H1 (cell line): Measurements from ENCODE around the gene PTPRE. TPM values are rescaled to one million over a fixed set of nuclear protein-coding genes. Genes with fewer than 3 reads are reported as not detected.
A peak's percentile ranks its signal among the peaks of the same experiment; 100 is the strongest.

Experiments
- CTCF ChIA-PET: fragments of 300-600 bp; sonication (Branson Sonifier 250); formaldehyde crosslinking; loops from one replicate; lab custom pipeline; 2021; ENCODE audit not compliant: partially characterized antibody; lab: Charles Lee
- POLR2A ChIA-PET: fragments of 300-600 bp; sonication (Branson Sonifier 250); formaldehyde crosslinking; loops from one replicate; lab custom pipeline; 2021; ENCODE audit warnings: inconsistent platforms; ENCODE audit not compliant: partially characterized antibody; lab: Charles Lee
- DNase-seq, 2 experiments: peaks; one replicate each; pipeline versions ENCODE4 v3.0.0 to v3.0.0-alpha.2; 2010 to 2022; ENCODE audit warnings: low spot score in 2 of 2, low read depth in 1 of 2, mixed read lengths in 1 of 2
- FAIRE-seq: peaks from 2 replicates; lab custom pipeline; 2011; peaks lifted over from hg19 to GRCh38; lab: Jason Lieb, UNC
- H2AFZ ChIP-seq: 2 replicates; pipeline ENCODE4 v1.8.1; 2012; ENCODE audit warnings: low read length, inconsistent platforms
- H2AK5ac ChIP-seq: 2 replicates; pipeline ENCODE4 v1.6.1; 2013; ENCODE audit warnings: low read depth, low read length
- H2BK120ac ChIP-seq: replicated peaks from 2 replicates; pipeline ENCODE3; 2013; ENCODE audit warnings: low read depth, low read length, inconsistent platforms
- H2BK12ac ChIP-seq: 2 replicates; pipeline ENCODE4 v1.6.1; 2013; ENCODE audit warnings: low read depth, low read length
- H2BK15ac ChIP-seq: 2 replicates; pipeline ENCODE4 v1.6.1; 2013; ENCODE audit warnings: low read length
- H2BK20ac ChIP-seq: 2 replicates; pipeline ENCODE4 v1.6.1; 2013; ENCODE audit warnings: low read length
- H2BK5ac ChIP-seq: 2 replicates; pipeline ENCODE4 v1.6.1; 2013; ENCODE audit warnings: low read depth, low read length
- H3K14ac ChIP-seq: 2 replicates; pipeline ENCODE4 v1.6.1; 2013; ENCODE audit warnings: inconsistent platforms; ENCODE audit not compliant: insufficient read length
- H3K18ac ChIP-seq: 2 replicates; pipeline ENCODE4 v1.6.1; 2013; ENCODE audit warnings: low read length; ENCODE audit errors: extremely low read depth
- H3K23ac ChIP-seq: 2 replicates; pipeline ENCODE4 v1.6.1; 2013; ENCODE audit warnings: inconsistent platforms; ENCODE audit not compliant: insufficient read length
- H3K23me2 ChIP-seq: 2 replicates; pipeline ENCODE4 v1.6.1; 2013; ENCODE audit warnings: low read depth, low read length
- H3K27ac ChIP-seq: 2 replicates; pipeline ENCODE4 v1.6.1; 2011; ENCODE audit warnings: low read depth, low read length, inconsistent platforms
- H3K27me3 ChIP-seq, 4 experiments: replicated peaks in 1 of 4; 1 replicate in 1 of 4; 2 replicates in 3 of 4; pipeline versions ENCODE4 v1.6.1 to v1.8.1; 2011 to 2013; ENCODE audit warnings: low read length in 3 of 4, mild to moderate bottlenecking in 3 of 4, inconsistent platforms in 2 of 4, mixed read lengths in 2 of 4, moderate library complexity in 1 of 4; ENCODE audit not compliant: control insufficient read depth in 3 of 4, insufficient read depth in 3 of 4; ENCODE audit errors: extremely low read depth in 1 of 4
- H3K36me3 ChIP-seq, 4 experiments: 2 replicates each; pipeline versions ENCODE4 v1.6.1 to v1.8.1; 2011 to 2013; ENCODE audit warnings: mild to moderate bottlenecking in 4 of 4, low read length in 3 of 4, moderate library complexity in 2 of 4, control low read depth in 1 of 4, inconsistent platforms in 1 of 4; ENCODE audit not compliant: insufficient read depth in 4 of 4, control insufficient read depth in 2 of 4
- H3K4ac ChIP-seq: replicated peaks from 2 replicates; pipeline ENCODE3; 2013; ENCODE audit warnings: low read length, low read depth, mixed read lengths, inconsistent platforms; ENCODE audit not compliant: insufficient read length
- H3K4me1 ChIP-seq, 4 experiments: replicated peaks in 1 of 4; 1 replicate in 1 of 4; 2 replicates in 3 of 4; pipeline versions ENCODE4 v1.6.1 to v1.8.1; 2011 to 2013; ENCODE audit warnings: low read length in 3 of 4, inconsistent platforms in 2 of 4, mixed read lengths in 1 of 4; ENCODE audit not compliant: insufficient read depth in 4 of 4, control insufficient read depth in 3 of 4
- H3K4me2 ChIP-seq, 2 experiments: 2 replicates each; pipeline versions ENCODE4 v1.6.1 to v1.8.1; 2011 to 2013; ENCODE audit warnings: low read depth in 2 of 2, low read length in 2 of 2, control low read depth in 1 of 2, inconsistent platforms in 1 of 2, mild to moderate bottlenecking in 1 of 2; ENCODE audit not compliant: insufficient read depth in 1 of 2
- H3K4me3 ChIP-seq, 4 experiments: fragments of 200-600, 300-600 bp in 1 of 4; sonication (generic), shearing (Covaris generic), sonication (Bioruptor Twin) in 1 of 4; 2 replicates each; pipeline versions ENCODE4 v1.5.1 to v1.8.1; 2011 to 2016; ENCODE audit warnings: low read length in 4 of 4, low read depth in 3 of 4, control low read depth in 2 of 4, inconsistent platforms in 2 of 4, mild to moderate bottlenecking in 2 of 4, mixed read lengths in 1 of 4, moderate library complexity in 1 of 4; ENCODE audit not compliant: insufficient read depth in 2 of 4; ENCODE audit errors: extremely low read depth in 1 of 4
- H3K56ac ChIP-seq: replicated peaks from 2 replicates; pipeline ENCODE3; 2013; ENCODE audit warnings: low read depth, mild to moderate bottlenecking, mixed read lengths, low read length, inconsistent platforms; ENCODE audit not compliant: insufficient read length
- H3K79me1 ChIP-seq: 2 replicates; pipeline ENCODE4 v1.6.1; 2013; ENCODE audit warnings: low read depth, low read length, control low read depth
- H3K79me2 ChIP-seq, 2 experiments: 2 replicates each; pipeline versions ENCODE4 v1.6.1 to v1.8.1; 2012 to 2013; ENCODE audit warnings: low read length in 2 of 2, mild to moderate bottlenecking in 2 of 2, inconsistent platforms in 1 of 2; ENCODE audit not compliant: insufficient read depth in 2 of 2, control insufficient read depth in 1 of 2
- H3K9ac ChIP-seq, 4 experiments: replicated peaks in 1 of 4; 1 replicate in 1 of 4; 2 replicates in 3 of 4; pipeline versions ENCODE4 v1.6.1 to v1.8.1; 2011 to 2013; ENCODE audit warnings: low read depth in 3 of 4, low read length in 3 of 4, control low read depth in 2 of 4, mild to moderate bottlenecking in 2 of 4, moderate library complexity in 2 of 4, inconsistent platforms in 1 of 4; ENCODE audit errors: extremely low read depth in 1 of 4
- H3K9me3 ChIP-seq, 2 experiments: 2 replicates each; pipeline versions ENCODE4 v1.6.1 to v1.8.1; 2012 to 2013; ENCODE audit warnings: mild to moderate bottlenecking in 2 of 2, moderate library complexity in 2 of 2, control low read depth in 1 of 2, inconsistent platforms in 1 of 2, low read depth in 1 of 2, low read length in 1 of 2, mixed read lengths in 1 of 2; ENCODE audit not compliant: insufficient read depth in 2 of 2
- H4K20me1 ChIP-seq, 2 experiments: replicated peaks in 1 of 2; 2 replicates each; pipeline versions ENCODE3 to v1.8.1; 2011 to 2013; ENCODE audit warnings: inconsistent platforms in 2 of 2, low read length in 2 of 2, mild to moderate bottlenecking in 1 of 2; ENCODE audit not compliant: insufficient read depth in 2 of 2, control insufficient read depth in 1 of 2
- H4K5ac ChIP-seq: 2 replicates; pipeline ENCODE4 v1.6.1; 2013; ENCODE audit warnings: low read length, low read depth, mixed read lengths, inconsistent platforms; ENCODE audit not compliant: insufficient read length
- H4K8ac ChIP-seq: 2 replicates; pipeline ENCODE4 v1.8.0; 2013; ENCODE audit warnings: mild to moderate bottlenecking, moderate library complexity, low read length, inconsistent platforms; ENCODE audit not compliant: insufficient read depth; ENCODE audit errors: extremely low read depth
- H4K91ac ChIP-seq: replicated peaks from 2 replicates; pipeline ENCODE3; 2013; ENCODE audit warnings: low read length, mixed read lengths, inconsistent platforms; ENCODE audit not compliant: insufficient read length
- CBX8 ChIP-seq: fragments of 300-800, 300-1000 bp; sonication (generic); IDR thresholded peaks from 2 replicates; pipeline ENCODE4 v1.7.1; 2016; ENCODE audit warnings: low read depth, low read length, borderline replicate concordance
- GABPA ChIP-seq: IDR thresholded peaks from 2 replicates; pipeline ENCODE4 v1.6.1; 2011; ENCODE audit warnings: mild to moderate bottlenecking, low read length, moderate library complexity, borderline replicate concordance; ENCODE audit not compliant: insufficient read depth
- RNF2 ChIP-seq: fragments of 200-900, 300-1000 bp; sonication (generic); IDR thresholded peaks from 2 replicates; pipeline ENCODE4 v1.7.1; 2016; ENCODE audit warnings: borderline replicate concordance, low read depth, mild to moderate bottlenecking, antibody characterized with exemption, low read length; ENCODE audit not compliant: poor library complexity, severe bottlenecking; ENCODE audit errors: missing control alignments
- SUZ12 ChIP-seq: fragments of 200-600 bp; sonication (generic); IDR thresholded peaks from 2 replicates; pipeline ENCODE4 v1.6.1; 2012; ENCODE audit warnings: mild to moderate bottlenecking, inconsistent platforms, low read length, moderate library complexity, mixed read lengths
- WGBS, 2 experiments: shearing (Covaris generic) in 1 of 2; methylation state at CpG; one replicate each; pipeline versions ENCODE4 v1.1.6 to v1.1.7; 2013 to 2015; ENCODE audit warnings: low lambda C conversion rate in 2 of 2, mixed read lengths in 2 of 2, inconsistent platforms in 1 of 2, low coverage in 1 of 2, missing lambda C conversion rate in 1 of 2; ENCODE audit not compliant: insufficient replicate concordance in 2 of 2, insufficient coverage in 1 of 2, insufficient read length in 1 of 2; ENCODE audit errors: extremely low coverage in 1 of 2, missing lambda C conversion rate in 1 of 2; 5-methylcytosine and 5-hydroxymethylcytosine counted together
- polyA plus RNA-seq, 7 experiments: library from polyadenylated mRNA; depleted of rRNA in 3 of 7; stranded (reverse) in 5 of 7; unstranded in 2 of 7; fragments of >200 nt in 5 of 7; fragments of 200-250 nt in 2 of 7; gene quantifications; 1 replicate in 5 of 7; 2 replicates in 1 of 7; 4 replicates in 1 of 7; pipeline versions ENCODE4 v1.2.1 to v1.2.3, GENCODE V29; 2011 to 2013; ENCODE audit warnings: missing spikeins in 2 of 7, mixed read lengths in 2 of 7
- total RNA-seq: library from RNA; stranded (reverse); fragmentation: NEBNext Ultra II Directional; extraction: Animal tissue kit (Norgen Biotek cat#: 25700); gene quantifications from 2 replicates; pipeline ENCODE4 v1.2.1, GENCODE V29; 2021

The PTPRE gene
- total and polyA plus RNA-seq, 2 of the 8 experiments (the other 6 are each of a cell fraction or from before 2014, with no cell fraction given): 0.33 to 0.54 TPM

DNA sequence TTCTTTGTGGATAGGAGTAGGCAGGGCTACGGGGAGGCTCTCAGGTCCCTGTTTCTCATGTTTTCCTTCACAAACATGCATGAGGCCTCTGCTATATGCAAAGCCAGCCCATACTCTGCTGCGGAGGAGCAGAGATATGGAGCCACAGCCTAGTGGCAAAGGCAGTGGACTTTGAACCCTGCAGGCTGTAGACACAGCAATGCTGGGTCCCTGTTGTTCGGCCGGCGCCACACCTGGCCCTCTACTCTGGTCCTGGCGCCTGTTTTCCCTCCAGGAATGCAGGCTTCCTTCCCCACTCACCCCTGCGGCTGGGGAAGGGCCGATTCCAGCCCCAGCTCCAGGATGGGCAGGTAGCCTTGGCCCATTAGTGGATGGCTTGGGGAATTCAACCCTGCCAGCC, 25.6 kb upstream of the PTPRE start:
- no peak overlapping the region for H3K14ac ChIP-seq
- no peak overlapping the region for H2AK5ac ChIP-seq
- H4K8ac ChIP-seq: no peak overlapping the region
- H3K36me3 ChIP-seq: no peaks in the 10 kb centered on the region
- no peak overlapping the region for H2BK5ac ChIP-seq
- H2BK20ac ChIP-seq: no peak overlapping the region
- no peak for TF ChIP-seq GABPA
- no peak for TF ChIP-seq CBX8
- TF ChIP-seq RNF2: no peak
- no peak for TF ChIP-seq SUZ12
- TF ChIP-seq, all 59 proteins: peak for 0
- ChIA-PET CTCF (interaction anchor here (1.0 to 1.5 kb wide), 2 partner anchors 11 to 23 kb away, joined by 3 to 4 read pairs; no protein-coding TSS in a partner anchor), POLR2A (no interaction called here)
- Histone ChIP-seq H3K23ac (no peak overlapping the region), H3K4me3 (no peak overlapping the region), H3K79me2 (no peaks in the 10 kb centered on the region), H3K4me1 (no peaks in the 10 kb centered on the region; a peak in 2 of 7 replicates), H3K27ac (no peak overlapping the region), H3K79me1 (no peaks in the 10 kb centered on the region), H3K23me2 (no peaks in the 10 kb centered on the region), H3K56ac (no peak overlapping the region), H3K4ac (no peak overlapping the region), H4K91ac (no peak overlapping the region), H4K5ac (no peak overlapping the region), H3K27me3 (no peaks in the 10 kb centered on the region), H2BK15ac (no peak overlapping the region), H3K9me3 (no peaks in the 10 kb centered on the region), H4K20me1 (no peaks in the 10 kb centered on the region), H2BK120ac (no peak overlapping the region), H2AFZ (no peak overlapping the region), H2BK12ac (no peak overlapping the region), H3K18ac (no peak overlapping the region), H3K4me2 (no peak overlapping the region), H3K9ac (no peak overlapping the region)
- no peak for FAIRE-seq
- 89% methylated on average over 8 of the region's 8 CpGs; no CpG with 5 or more reads in 1 of the 2 experiments for WGBS, 2 experiments
- DNase-seq: peak in 1 of 2 experiments; percentile 26
